Type B pancreatic cell (in vitro differentiated cells): Measurements from ENCODE around the gene TRIM47. TPM values are rescaled to one million over a fixed set of nuclear protein-coding genes. Genes with fewer than 3 reads are reported as not detected.
A peak's percentile ranks its signal among the peaks of the same experiment; 100 is the strongest.

Source experiments
- DNase-seq: peaks from one replicate; pipeline ENCODE4 v3.0.0; 2021; ENCODE audit warnings: mixed read lengths; ENCODE audit not compliant: unreplicated experiment; ENCODE audit errors: extremely low spot score
- H3K27ac Mint-ChIP-seq: 2 replicates; pipeline ENCODE4 v1.8.0; 2021; ENCODE audit warnings: mild to moderate bottlenecking, mixed read lengths
- H3K27me3 Mint-ChIP-seq: 2 replicates; pipeline ENCODE4 v1.8.0; 2021; ENCODE audit warnings: mixed read lengths
- H3K36me3 Mint-ChIP-seq: 2 replicates; pipeline ENCODE4 v1.8.0; 2021; ENCODE audit warnings: mixed read lengths
- H3K4me1 Mint-ChIP-seq: one replicate; pipeline ENCODE4 v1.8.0; 2021; ENCODE audit warnings: mixed read lengths; ENCODE audit not compliant: unreplicated experiment
- H3K4me3 Mint-ChIP-seq: 2 replicates; pipeline ENCODE4 v1.8.0; 2021; ENCODE audit warnings: mild to moderate bottlenecking, mixed read lengths
- H3K9me3 Mint-ChIP-seq: 2 replicates; pipeline ENCODE4 v1.8.0; 2021; ENCODE audit warnings: mixed read lengths
- CTCF ChIP-seq: fragments of 200-600 bp; sonication (generic); conservative IDR thresholded peaks from 2 replicates; pipeline ENCODE4 v1.5.0; 2021; ENCODE audit warnings: antibody characterized with exemption, mild to moderate bottlenecking
- total RNA-seq: library from RNA; stranded (reverse); gene quantifications from 2 replicates; pipeline ENCODE4 v1.2.1, GENCODE V29; 2021; ENCODE audit warnings: low replicate concordance

TRIM47 gene
- total RNA-seq, 1 donor from 2014 or later = 3.1 TPM

GRCh38 chr17:75825748-75826370, 52.5 kb downstream of the TRIM47 start:
- H3K9me3 Mint-ChIP-seq = no peaks in the 10 kb centered on the region
- no peak for DNase-seq
- no peaks in the 10 kb centered on the region for H3K27me3 Mint-ChIP-seq
- peaks cover 10% of the 10 kb centered on the region for H3K4me1 Mint-ChIP-seq
- peaks cover 7% of the 10 kb centered on the region for H3K36me3 Mint-ChIP-seq
- no peak overlapping the region for H3K4me3 Mint-ChIP-seq
- peak overlapping the region; percentile 88 for H3K27ac Mint-ChIP-seq
- TF ChIP-seq CTCF = no peak

GRCh38 chr17:75825149-75825552, 53.2 kb downstream of the TRIM47 start:
- no peak for TF ChIP-seq CTCF
- Mint-ChIP-seq H3K27me3 (no peaks in the 10 kb centered on the region), H3K4me3 (peak overlapping the region; percentile 24), H3K36me3 (peaks cover 7% of the 10 kb centered on the region), H3K9me3 (no peaks in the 10 kb centered on the region), H3K4me1 (peaks cover 10% of the 10 kb centered on the region), H3K27ac (peak overlapping the region; percentile 88)
- no peak for DNase-seq

- no peaks in the 10 kb centered on the region for H3K9me3 Mint-ChIP-seq
- H3K27me3 Mint-ChIP-seq = no peaks in the 10 kb centered on the region
- no peak for TF ChIP-seq CTCF
- peaks cover 10% of the 10 kb centered on the region for H3K4me1 Mint-ChIP-seq
- H3K36me3 Mint-ChIP-seq = peaks cover 7% of the 10 kb centered on the region
- no peak overlapping the region for H3K4me3 Mint-ChIP-seq
- peak overlapping the region; percentile 74 for H3K27ac Mint-ChIP-seq
- DNase-seq = no peak
These were observed 53.7 kb downstream of the TRIM47 start for GRCh38 chr17:75824666-75825065.

Other genes starting within 250 kb of the TRIM47 start
- 9.3 and 17.7 TPM in 2 replicates for gene SMIM5, start 245.1 kb downstream of the TRIM47 start, total RNA-seq
- 64.7 and 90.4 TPM in 2 replicates for gene RECQL5, start 211.4 kb downstream of the TRIM47 start, total RNA-seq
- gene SAP30BP, start 211.2 kb downstream of the TRIM47 start, total RNA-seq = 88.1 and 89.3 TPM in 2 replicates
- gene ITGB4, start 157.1 kb downstream of the TRIM47 start, total RNA-seq = 26.4 and 57.8 TPM in 2 replicates
- 33.0 and 59.8 TPM in 2 replicates for gene GALK1, start 113.4 kb downstream of the TRIM47 start, total RNA-seq
- gene UNK, start 93.8 kb downstream of the TRIM47 start, total RNA-seq = 41.9 and 49.7 TPM in 2 replicates
- gene UNC13D, start 34.2 kb downstream of the TRIM47 start, total RNA-seq = 7.1 and 7.4 TPM in 2 replicates
- 43.0 and 49.9 TPM in 2 replicates for gene WBP2, start 23.2 kb downstream of the TRIM47 start, total RNA-seq
- 8.1 and 19.0 TPM in 2 replicates for gene TRIM65, start 18.4 kb upstream of the TRIM47 start, total RNA-seq
- 93.5 and 113 TPM in 2 replicates for gene MRPL38, start 26.3 kb upstream of the TRIM47 start, total RNA-seq
- gene FBF1, start 62.5 kb upstream of the TRIM47 start, total RNA-seq = 18.7 and 27.5 TPM in 2 replicates
- gene ACOX1, start 100.6 kb upstream of the TRIM47 start, total RNA-seq = 48.5 and 84.6 TPM in 2 replicates
- gene TEN1, start 100.7 kb upstream of the TRIM47 start, total RNA-seq = 15.9 and 31.2 TPM in 2 replicates
- gene CDK3, start 122.3 kb upstream of the TRIM47 start, total RNA-seq = 11.5 and 14.1 TPM in 2 replicates
- 31.9 and 116 TPM in 2 replicates for gene EVPL, start 148.7 kb upstream of the TRIM47 start, total RNA-seq
- gene SRP68, start 193.9 kb upstream of the TRIM47 start, total RNA-seq = 86.7 and 89.6 TPM in 2 replicates
- gene GALR2, start 196.2 kb upstream of the TRIM47 start, total RNA-seq = 0.94 and 1.3 TPM in 2 replicates
- 0.29 TPM in 1 of 2 replicates, not detected in the other for gene ZACN, start 200.6 kb upstream of the TRIM47 start, total RNA-seq
- gene EXOC7, start 225.2 kb upstream of the TRIM47 start, total RNA-seq = 171 and 201 TPM in 2 replicates